HepG2 (cell line): ENCODE results near the gene RSPRY1.

ENCODE experiments used
- AFF4 ChIP-seq: sonication (generic); formaldehyde crosslinking; IDR thresholded peaks from 2 replicates; pipeline ENCODE4 v1.4.0; 2020; ENCODE audit warnings: missing genetic modification reagents
- CERS6 ChIP-seq: sonication (generic); formaldehyde crosslinking; IDR thresholded peaks from 2 replicates; pipeline ENCODE4 v1.5.0; 2020; ENCODE audit warnings: missing genetic modification reagents
- EZH2 ChIP-seq: conservative IDR thresholded peaks from 2 replicates; pipeline ENCODE4 v1.6.1; 2012; ENCODE audit warnings: mild to moderate bottlenecking, low read depth, low read length, moderate library complexity
- POLR2A ChIP-seq, 2 experiments: IDR thresholded peaks; 2 replicates each; pipeline ENCODE4 v1.6.1; 2011; ENCODE audit warnings: low read depth in 2 of 2, low read length in 2 of 2, mild to moderate bottlenecking in 1 of 2, moderate library complexity in 1 of 2; ENCODE audit not compliant: insufficient read depth in 1 of 2
- POLR2AphosphoS5 ChIP-seq: IDR thresholded peaks from 2 replicates; pipeline ENCODE4 v1.6.1; 2012; ENCODE audit warnings: low read depth, low read length
- SOX13 ChIP-seq, 3 experiments: fragments of 450-650 bp in 1 of 3; sonication (generic) in 1 of 3; formaldehyde crosslinking in 1 of 3; IDR thresholded peaks in 2 of 3; conservative IDR thresholded peaks in 1 of 3; 2 replicates each; pipeline versions ENCODE4 v1.5.0 to v1.6.1; 2016 to 2020; ENCODE audit warnings: antibody characterized with exemption in 1 of 3, mild to moderate bottlenecking in 1 of 3, missing compliant biosample characterization in 1 of 3, missing genetic modification reagents in 1 of 3, moderate library complexity in 1 of 3
- ZNF850 ChIP-seq: sonication (generic); formaldehyde crosslinking; conservative IDR thresholded peaks from 2 replicates; pipeline ENCODE4 v1.9.0; 2021; ENCODE audit warnings: mild to moderate bottlenecking, missing genetic modification reagents

- TF ChIP-seq POLR2A (IDR thresholded peaks at IDR 0.05; ENCODE audit: insufficient read depth in 1 of 2, low read depth in 2 of 2, low read length in 2 of 2) (no peak), POLR2AphosphoS5 (no peak), AFF4 (CRISPR knock-in tag) (no peak), SOX13 (IDR thresholded peaks at IDR 0.05) (no peak), SOX13 (CRISPR knock-in tag; conservative IDR thresholded peaks at IDR 0.05 in 1 of 2, IDR thresholded peaks at IDR 0.05 in 1 of 2) (no peak), CERS6 (no peak), EZH2 (no peak), ZNF850 (CRISPR knock-in tag) (no peak)
Observed at GRCh38 chr16:57239107-57239506, 53.0 kb downstream of the RSPRY1 start.
